ENCODE measurements around the gene PPCDC. TPM values are rescaled to one million over a fixed set of nuclear protein-coding genes. Genes with fewer than 3 reads are reported as not detected.
A peak's percentile ranks its signal among the peaks of the same experiment; 100 is the strongest.

Gene PPCDC
- total and polyA plus RNA-seq, 10 of the 15 experiments (the other 5 are each of a cell fraction or from before 2014, with no cell fraction given) = 32.5 to 135 (median 55.0) TPM

GRCh38 chr15:75063889-75064288 lies 40.5 kb downstream of the PPCDC start (continued):
- TF ChIP-seq ZBTB40 (IDR thresholded peaks at IDR 0.05; ENCODE audit: borderline replicate concordance) (no peak), CHD1 (IDR thresholded peaks at IDR 0.05; ENCODE audit: low read depth, low read length) (no peak), SIN3A (IDR thresholded peaks at IDR 0.05; ENCODE audit: low read depth, low read length) (no peak), SMAD5 (IDR thresholded peaks at IDR 0.05; ENCODE audit: low read depth) (no peak), CBX5 (IDR thresholded peaks at IDR 0.05; ENCODE audit: low read depth) (no peak), RUNX3 (IDR thresholded peaks at IDR 0.05; ENCODE audit: low read length) (no peak)

- Histone ChIP-seq H3K4me2 (ENCODE audit: control insufficient read depth, insufficient read depth) (no peak overlapping the region), H3K79me2 (ENCODE audit: control insufficient read depth, insufficient read depth, low read length) (no peaks in the 10 kb centered on the region), H4K20me1 (ENCODE audit: control insufficient read depth, insufficient read depth) (no peaks in the 10 kb centered on the region), H3K4me3 (no peak overlapping the region), H3K27ac (ENCODE audit: control insufficient read depth, insufficient read depth) (peak overlapping the region; percentile 17; the same call in 1 of the 2 replicates), H2AFZ (ENCODE audit: control insufficient read depth, low read depth, low read length) (no peak overlapping the region), H3K36me3 (ENCODE audit: control insufficient read depth in 2 of 2, insufficient read depth in 2 of 2, low read length in 1 of 2) (no peaks in the 10 kb centered on the region; a peak in 1 of 4 replicates), H3K27me3 (replicated peaks in 1 of 2; ENCODE audit: control insufficient read depth in 2 of 2, insufficient read depth in 2 of 2, low read length in 1 of 2) (no peaks in the 10 kb centered on the region), H3K4me1 (ENCODE audit: control insufficient read depth, insufficient read depth, low read length) (peaks cover 70% of the 10 kb centered on the region), H3K9ac (ENCODE audit: control insufficient read depth, insufficient read depth, low read length) (no peak overlapping the region), H3K9me3 (replicated peaks; ENCODE audit: control insufficient read depth, insufficient read depth, low read length) (no peaks in the 10 kb centered on the region; the same call in 2 of the 3 replicates)
- no peak for TF ChIP-seq SMC3 (IDR thresholded peaks at IDR 0.05; ENCODE audit: borderline replicate concordance, low read length)
- no peak for TF ChIP-seq TARDBP (IDR thresholded peaks at IDR 0.05; ENCODE audit: borderline replicate concordance)
- no peak for TF ChIP-seq STAT3 (IDR thresholded peaks at IDR 0.05; ENCODE audit: low read depth, low read length)
- TF ChIP-seq GABPA (IDR thresholded peaks at IDR 0.05; ENCODE audit: low read depth) = no peak
- no peak for FAIRE-seq
- 31% methylated on average over 2 of the region's 2 CpGs for WGBS (ENCODE audit: insufficient coverage, insufficient replicate concordance, low lambda C conversion rate, missing lambda C conversion rate)
- ChIA-PET RAD21 (ENCODE audit: unreplicated experiment) (interaction anchor here (1.3 to 3.3 kb wide), 3 partner anchors 29 to 45 kb away, joined by 4 to 51 read pairs (median 17); no protein-coding TSS in a partner anchor), CTCF (interaction anchor here (1.5 to 3.9 kb wide), 2 partner anchors 64 to 139 kb away, joined by 5 to 21 read pairs; no protein-coding TSS in a partner anchor), POLR2A (interaction anchor here (0.5 to 6.8 kb wide), 5 partner anchors 11 to 135 kb away, joined by 3 to 55 read pairs (median 4); partner anchors contain the start of gene C15orf39), SMC1A (ENCODE audit: uncharacterized antibody, unreplicated experiment) (interaction anchor here (0.6 to 6.3 kb wide), 4 partner anchors 9 to 135 kb away, joined by 3 to 42 read pairs (median 30); partner anchors contain the start of gene C15orf39)
- DNase-seq (ENCODE audit: low read depth, low spot score) = no peak
- intact Hi-C loops (cut with micrococcal nuclease; ENCODE audit: unreplicated experiment) = loop anchor here (5.0 kb wide), 1 partner anchor 47 kb away; no protein-coding TSS in a partner anchor
- ATAC-seq = no peak
- BruUV-seq (replicated peaks) = no TSS peak
- in situ Hi-C loops (cut with MboI) = no loop called here
Measured at GRCh38 chr15:75064846-75065245, 41.5 kb downstream of the PPCDC start.

Measured in GM12878 (cell line).